Cardiac fibroblast (primary cell): ENCODE measurements around the gene C9orf153.

Experiments used
- DNase-seq, 2 donors: peaks; one replicate each; pipeline versions ENCODE4 v3.0.0 to v3.0.0-alpha.2; 2010; ENCODE audit warnings: low read depth in 2 of 2
- H3K4me3 ChIP-seq, 2 donors: replicated peaks in 1 of 2; 1 replicate in 1 of 2; 2 replicates in 1 of 2; pipeline ENCODE4 v1.5.1; 2011; ENCODE audit warnings: low read depth in 2 of 2, low read length in 2 of 2, mild to moderate bottlenecking in 2 of 2, moderate library complexity in 1 of 2
- CTCF ChIP-seq: IDR thresholded peaks from one replicate; pipeline ENCODE4 v1.5.1; 2011; ENCODE audit warnings: low read depth, mild to moderate bottlenecking, low read length, inconsistent platforms

The C9orf153 gene

GRCh38 chr9:86253577-86253976, 5.9 kb downstream of the C9orf153 start:
- no peak for TF ChIP-seq CTCF
- no peak for DNase-seq

DNA sequence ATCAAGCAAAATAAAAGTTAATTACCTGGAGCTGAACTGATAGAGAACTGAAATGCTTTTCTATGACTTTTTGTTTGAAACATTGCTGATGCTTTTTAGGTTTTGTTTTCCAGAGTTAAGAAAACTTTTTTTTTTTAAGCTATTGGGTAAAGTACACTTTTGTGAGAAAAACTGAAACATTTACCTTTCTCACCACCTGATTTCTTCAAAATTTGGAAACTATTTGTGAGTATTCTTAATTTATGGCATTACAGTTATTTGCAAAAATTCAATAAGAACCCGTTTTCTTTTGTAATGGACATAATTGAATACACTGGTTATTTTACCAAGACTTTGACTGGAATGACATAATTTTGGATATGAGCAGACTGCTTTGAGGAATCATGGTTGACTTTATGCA, 6.6 kb downstream of the C9orf153 start:
- no peak for DNase-seq
- H3K4me3 ChIP-seq: no peak overlapping the region
- TF ChIP-seq CTCF: no peak

More at GRCh38 chr9:86253577-86253976, 5.9 kb downstream of the C9orf153 start:
- H3K4me3 ChIP-seq: no peak overlapping the region

DNA sequence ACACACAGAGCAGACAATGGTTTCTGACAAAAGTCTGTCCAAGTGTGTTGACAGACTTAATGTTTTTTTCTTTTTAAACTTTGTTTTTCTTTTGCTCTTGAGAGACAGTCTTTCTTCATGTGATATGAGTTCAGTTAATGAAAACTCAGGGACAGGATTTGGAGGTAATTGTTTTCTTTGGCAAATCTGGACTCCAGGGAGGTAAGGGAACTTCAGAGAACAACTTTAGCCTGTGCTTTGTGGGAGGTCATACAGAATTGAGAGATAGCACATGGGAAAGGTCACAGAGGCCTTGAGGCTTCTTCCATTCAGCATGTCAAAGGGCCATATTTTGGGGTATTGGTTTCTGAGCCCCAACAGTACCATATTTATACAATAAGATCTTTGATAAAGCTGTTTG, 9.3 kb downstream of the C9orf153 start:
- no peak for TF ChIP-seq CTCF
- DNase-seq: no peak
- no peak overlapping the region for H3K4me3 ChIP-seq

- DNase-seq: no peak
- H3K4me3 ChIP-seq: no peak overlapping the region
- TF ChIP-seq CTCF: no peak
These were observed 10.7 kb downstream of the C9orf153 start for GRCh38 chr9:86248746-86249145.

GRCh38 chr9:86246752-86247161, 12.7 kb downstream of the C9orf153 start:
- TF ChIP-seq CTCF: no peak
- DNase-seq: peak; percentile 13 to 53
- peak overlapping the region in 1 of 2 donors; percentile 0 for H3K4me3 ChIP-seq

GRCh38 chr9:86242071-86242470, 17.4 kb downstream of the C9orf153 start:
- no peak overlapping the region for H3K4me3 ChIP-seq
- peak; percentile 7 to 33 for DNase-seq
- no peak for TF ChIP-seq CTCF

GRCh38 chr9:86241216-86241615, 18.2 kb downstream of the C9orf153 start:
- no peak for TF ChIP-seq CTCF
- DNase-seq: no peak
- H3K4me3 ChIP-seq: no peak overlapping the region
